Esophagus muscularis mucosa (tissue), 4 donors: ENCODE measurements around the gene NXN. TPM values are rescaled to one million over a fixed set of nuclear protein-coding genes. Genes with fewer than 3 reads are reported as not detected.

Source experiments
- DNase-seq: peaks from one replicate; pipeline ENCODE4 v3.0.0-alpha.2; 2017; ENCODE audit errors: extremely low spot score
- H3K27ac ChIP-seq, 4 donors: fragments of 200-600 bp; sonication (generic); replicated peaks in 1 of 4; 1 replicate in 3 of 4; 2 replicates in 1 of 4; pipeline ENCODE4 v1.5.1; 2016 to 2019; ENCODE audit warnings: mild to moderate bottlenecking in 1 of 4
- H3K27me3 ChIP-seq, 4 donors: fragments of 200-600 bp; sonication (generic); one replicate each; pipeline versions ENCODE4 v1.5.1 to v1.6.0; 2016 to 2019
- H3K36me3 ChIP-seq, 4 donors: fragments of 200-600 bp; sonication (generic); one replicate each; pipeline ENCODE4 v1.5.1; 2016 to 2019
- H3K4me1 ChIP-seq, 4 donors: fragments of 200-600 bp; sonication (generic); one replicate each; pipeline ENCODE4 v1.5.1; 2016 to 2019
- H3K4me3 ChIP-seq, 4 donors: fragments of 200-600 bp; sonication (generic); 1 replicate in 2 of 4; 2 replicates in 2 of 4; pipeline ENCODE4 v1.5.1; 2016 to 2019; ENCODE audit warnings: mild to moderate bottlenecking in 4 of 4, moderate library complexity in 1 of 4
- H3K9me3 ChIP-seq, 4 donors: fragments of 200-600 bp; sonication (generic); 1 replicate in 3 of 4; 2 replicates in 1 of 4; pipeline ENCODE4 v1.5.1; 2016 to 2019
- EP300 ChIP-seq: sonication (generic); formaldehyde crosslinking; IDR thresholded peaks from one replicate; pipeline ENCODE4 v1.6.1; 2017; ENCODE audit warnings: antibody characterized with exemption
- POLR2A ChIP-seq: fragments of 450-650 bp; IDR thresholded peaks from one replicate; pipeline ENCODE4 v1.6.1; 2017; ENCODE audit warnings: antibody characterized with exemption, moderate library complexity, mild to moderate bottlenecking, low read depth
- POLR2AphosphoS5 ChIP-seq, 2 donors: sonication (generic); formaldehyde crosslinking; IDR thresholded peaks; one replicate each; pipeline ENCODE4 v1.6.1; 2017; ENCODE audit warnings: antibody characterized with exemption in 2 of 2
- WGBS: methylation state at CpG from one replicate; pipeline ENCODE4 v1.1.5; 2018; 5-methylcytosine and 5-hydroxymethylcytosine counted together
- intact Hi-C: fragments of 100-400 bp; cut with DNase I; formaldehyde crosslinking; loops from one replicate; pipeline ENCODE4 v1.15.1; 2023
- total RNA-seq, 4 donors: library from RNA; depleted of rRNA; stranded (reverse); fragments of >200 nt; gene quantifications; one replicate each; pipeline versions ENCODE4 v1.1.0 to v1.2.1, GENCODE V29; 2016
- TF ChIP-seq, protein P1 (sequence below), 3 experiments: fragments of 200-600 bp in 2 of 3; fragments of 450-650 bp in 1 of 3; sonication (generic) in 2 of 3; IDR thresholded peaks; one replicate each; pipeline ENCODE4 v1.5.1; 2017 to 2019; ENCODE audit warnings: antibody characterized with exemption in 3 of 3, mild to moderate bottlenecking in 2 of 3, moderate library complexity in 1 of 3

The NXN gene
- total RNA-seq, 4 donors from 2014 or later: 37.0 to 65.6 (median 49.8) TPM

DNA sequence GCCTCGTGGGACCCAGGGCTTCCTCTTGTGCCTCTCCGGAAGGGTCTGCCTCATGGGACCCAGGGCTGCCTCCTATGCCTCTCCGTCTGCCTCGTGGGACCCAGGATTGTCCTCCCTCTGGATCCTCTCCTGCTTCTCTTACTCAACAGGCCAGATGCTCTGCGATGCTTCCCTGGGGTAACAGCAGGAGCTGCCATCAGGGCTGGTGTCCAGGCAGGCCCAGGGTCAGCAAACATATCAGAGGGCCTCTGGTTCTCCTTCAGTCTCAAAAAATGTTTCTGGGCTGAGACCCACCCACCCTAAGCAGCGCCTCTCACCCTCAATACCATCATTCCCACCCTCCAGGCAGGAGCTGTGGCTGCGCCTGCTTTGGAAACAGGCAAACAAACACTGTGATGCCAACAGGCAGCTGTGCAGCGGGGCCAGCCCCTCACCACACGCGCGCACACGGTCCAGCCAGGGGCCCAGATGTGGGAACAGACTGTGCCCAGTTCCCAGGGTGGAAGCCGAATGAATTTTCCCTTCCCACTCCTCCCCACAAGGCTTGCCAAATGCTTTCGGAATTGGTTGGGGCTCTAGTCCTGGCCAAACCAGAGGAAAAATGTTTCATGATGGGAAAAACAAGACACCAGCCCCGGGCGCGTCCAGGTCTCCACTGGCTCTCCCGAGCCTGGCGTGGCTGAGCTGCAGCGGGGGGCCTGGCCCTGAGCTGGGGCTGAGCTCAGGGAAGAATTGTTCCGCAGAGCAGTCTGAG lies 28.6 kb upstream of the NXN start:
- H3K27me3 ChIP-seq: no peaks in the 10 kb centered on the region
- no peaks in the 10 kb centered on the region for H3K9me3 ChIP-seq
- H3K4me3 ChIP-seq: peak overlapping the region in 1 of 4 donors; percentile 28
- intact Hi-C loops: no loop called here
- WGBS: 79% methylated on average over 13 of the region's 21 CpGs
- peak overlapping the region; percentile 71 to 80 (median 76) for H3K27ac ChIP-seq
- H3K4me1 ChIP-seq: peaks cover 52 to 76% (median 71%) of the 10 kb centered on the region in 4 donors
- H3K36me3 ChIP-seq: peaks cover 37 to 92% (median 70%) of the 10 kb centered on the region in 4 donors
- DNase-seq: no peak
- TF ChIP-seq POLR2A: no peak
- TF ChIP-seq POLR2AphosphoS5 (IDR thresholded peaks at IDR 0.05): peak; percentile 24 to 59
- TF ChIP-seq, protein P1, sequence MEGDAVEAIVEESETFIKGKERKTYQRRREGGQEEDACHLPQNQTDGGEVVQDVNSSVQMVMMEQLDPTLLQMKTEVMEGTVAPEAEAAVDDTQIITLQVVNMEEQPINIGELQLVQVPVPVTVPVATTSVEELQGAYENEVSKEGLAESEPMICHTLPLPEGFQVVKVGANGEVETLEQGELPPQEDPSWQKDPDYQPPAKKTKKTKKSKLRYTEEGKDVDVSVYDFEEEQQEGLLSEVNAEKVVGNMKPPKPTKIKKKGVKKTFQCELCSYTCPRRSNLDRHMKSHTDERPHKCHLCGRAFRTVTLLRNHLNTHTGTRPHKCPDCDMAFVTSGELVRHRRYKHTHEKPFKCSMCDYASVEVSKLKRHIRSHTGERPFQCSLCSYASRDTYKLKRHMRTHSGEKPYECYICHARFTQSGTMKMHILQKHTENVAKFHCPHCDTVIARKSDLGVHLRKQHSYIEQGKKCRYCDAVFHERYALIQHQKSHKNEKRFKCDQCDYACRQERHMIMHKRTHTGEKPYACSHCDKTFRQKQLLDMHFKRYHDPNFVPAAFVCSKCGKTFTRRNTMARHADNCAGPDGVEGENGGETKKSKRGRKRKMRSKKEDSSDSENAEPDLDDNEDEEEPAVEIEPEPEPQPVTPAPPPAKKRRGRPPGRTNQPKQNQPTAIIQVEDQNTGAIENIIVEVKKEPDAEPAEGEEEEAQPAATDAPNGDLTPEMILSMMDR (IDR thresholded peaks at IDR 0.05): no peak
- no peak for TF ChIP-seq EP300

DNA sequence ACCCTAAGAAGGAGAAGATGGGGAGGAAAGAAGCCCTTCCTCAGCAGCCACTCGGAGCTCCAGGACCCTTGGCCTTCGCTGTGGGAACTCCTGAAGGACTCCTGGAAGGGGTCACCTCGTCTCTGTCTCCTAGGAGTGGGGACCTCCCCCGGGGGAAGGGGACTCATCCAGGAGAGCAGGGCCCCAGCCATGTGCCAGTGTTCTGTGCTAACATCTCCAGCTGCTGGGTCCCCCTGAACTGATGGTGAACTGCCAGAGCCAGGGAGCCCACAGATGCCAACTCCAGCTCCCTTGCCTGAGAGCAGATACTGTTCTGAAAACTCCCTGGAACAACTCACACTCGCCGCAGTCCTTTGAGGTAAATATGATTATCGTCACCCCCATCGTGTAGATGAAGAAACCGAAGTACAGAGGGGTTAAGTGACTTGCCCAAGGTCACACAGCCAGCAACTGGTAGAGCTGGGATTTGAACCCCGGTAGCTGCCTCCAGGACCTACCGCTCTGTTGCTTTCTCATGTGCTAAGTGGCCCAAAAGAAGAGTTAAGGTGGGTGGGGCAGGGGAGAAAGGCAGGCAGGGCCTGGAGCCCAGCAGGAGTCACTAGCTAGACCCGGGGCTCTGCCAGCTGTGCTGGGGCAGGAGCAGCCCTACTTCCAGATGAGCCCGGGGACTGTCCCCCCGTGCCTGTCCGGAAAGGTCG lies 27.9 kb upstream of the NXN start:
- Histone ChIP-seq H3K36me3 (peaks cover 32 to 92% (median 63%) of the 10 kb centered on the region in 4 donors), H3K4me3 (no peak overlapping the region), H3K9me3 (no peaks in the 10 kb centered on the region), H3K27me3 (no peaks in the 10 kb centered on the region), H3K27ac (peak overlapping the region; percentile 71 to 80 (median 76)), H3K4me1 (peaks cover 60 to 83% (median 79%) of the 10 kb centered on the region in 4 donors)
- intact Hi-C loops: no loop called here
- no peak for TF ChIP-seq POLR2AphosphoS5 (IDR thresholded peaks at IDR 0.05)
- TF ChIP-seq, protein P1 (IDR thresholded peaks at IDR 0.05): no peak
- WGBS: 80% methylated on average over 13 of the region's 16 CpGs
- no peak for DNase-seq

DNA sequence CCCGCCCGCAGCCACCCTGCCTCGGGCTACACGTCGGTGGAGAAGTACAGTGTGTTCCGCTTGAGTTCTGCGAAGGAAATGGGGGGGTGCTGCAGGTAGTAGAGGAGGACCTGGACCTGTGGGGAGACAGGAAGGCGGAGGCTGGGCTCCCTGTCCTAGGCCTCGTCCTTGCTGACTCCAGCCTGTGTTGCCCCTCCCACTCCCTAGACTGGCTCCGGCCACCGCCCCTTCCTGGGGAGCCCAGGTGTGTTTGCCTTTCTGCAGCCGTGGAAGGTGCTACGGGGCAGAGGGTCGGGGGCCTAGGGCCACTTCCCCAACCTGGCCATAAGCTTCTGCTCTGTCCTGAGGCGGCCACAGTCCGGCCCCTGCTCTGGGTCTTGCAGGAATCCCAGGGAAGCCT lies 26.5 kb upstream of the NXN start:
- peak overlapping the region in 3 of 4 donors; percentile 18 to 32 (median 25) for H3K4me3 ChIP-seq
- H3K9me3 ChIP-seq: no peaks in the 10 kb centered on the region
- intact Hi-C loops: no loop called here
- H3K36me3 ChIP-seq: peaks cover 18 to 92% (median 56%) of the 10 kb centered on the region in 4 donors
- peak overlapping the region; percentile 81 to 92 (median 88) for H3K27ac ChIP-seq
- no peak for DNase-seq
- H3K4me1 ChIP-seq: peaks cover 74 to 97% (median 92%) of the 10 kb centered on the region in 4 donors
- TF ChIP-seq, protein P1 (IDR thresholded peaks at IDR 0.05): no peak
- TF ChIP-seq POLR2A (no peak), EP300 (no peak), POLR2AphosphoS5 (IDR thresholded peaks at IDR 0.05) (no peak)
- no peaks in the 10 kb centered on the region for H3K27me3 ChIP-seq
- WGBS: 76% methylated on average over 5 of the region's 16 CpGs

DNA sequence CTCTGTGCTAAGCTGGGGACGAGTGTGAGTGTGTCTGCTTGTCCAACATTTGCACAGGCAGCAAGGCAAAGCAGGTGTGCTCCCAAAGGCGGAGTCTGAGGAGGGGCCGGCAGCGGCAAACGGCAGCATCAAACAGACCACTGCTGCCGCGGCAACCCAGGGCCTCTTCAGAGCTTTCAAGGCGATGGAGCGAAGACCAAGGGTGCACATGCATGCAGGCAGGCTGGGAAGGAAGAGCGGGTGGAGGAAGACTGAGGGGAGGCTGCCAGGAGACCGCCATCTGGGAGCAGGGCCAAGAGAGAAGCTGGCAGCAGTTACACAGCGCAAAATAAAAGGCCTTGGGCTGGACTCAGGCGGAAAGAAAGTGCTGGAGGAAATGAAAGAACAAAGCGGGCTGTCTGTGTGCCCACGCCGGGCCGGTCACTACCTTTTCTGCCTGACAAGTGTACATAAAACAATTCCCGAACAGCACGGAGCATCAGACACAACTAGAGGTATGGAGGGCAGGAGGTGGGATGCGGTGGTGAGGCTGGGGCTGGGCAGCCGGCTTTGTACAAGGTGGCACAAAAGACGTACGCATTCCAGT lies 25.9 kb upstream of the NXN start:
- intact Hi-C loops: no loop called here
- Histone ChIP-seq H3K27me3 (no peaks in the 10 kb centered on the region), H3K27ac (peak overlapping the region; percentile 81 to 92 (median 88)), H3K9me3 (no peaks in the 10 kb centered on the region), H3K36me3 (peaks cover 12 to 92% (median 54%) of the 10 kb centered on the region in 4 donors), H3K4me3 (peak overlapping the region in 3 of 4 donors; percentile 18 to 32 (median 25)), H3K4me1 (peaks cover 80 to 99% (median 94%) of the 10 kb centered on the region in 4 donors)
- no peak for DNase-seq
- WGBS: 26% methylated on average over 19 of the region's 23 CpGs
- TF ChIP-seq POLR2AphosphoS5 (IDR thresholded peaks at IDR 0.05): peak in 1 of 2 donors; percentile 55
- TF ChIP-seq, protein P1 (IDR thresholded peaks at IDR 0.05): no peak
- no peak for TF ChIP-seq POLR2A
- no peak for TF ChIP-seq EP300
